Measurements from ENCODE around the gene ACP3.

- TF ChIP-seq CTCF (IDR thresholded peaks at IDR 0.05; ENCODE audit: insufficient read depth, low read depth, low read length) = no peak
- no peak for TF ChIP-seq EZH2 (IDR thresholded peaks at IDR 0.05; ENCODE audit: insufficient read depth, low read length)
Observed at GRCh38 chr3:132407025-132407424, 89.8 kb downstream of the ACP3 start.
